ENCODE results near the gene COL5A1. TPM values are rescaled to one million over a fixed set of nuclear protein-coding genes. Genes with fewer than 3 reads are reported as not detected.

COL5A1 gene
- total RNA-seq, 1 experiment from 2014 or later: 2.1 TPM

DNA sequence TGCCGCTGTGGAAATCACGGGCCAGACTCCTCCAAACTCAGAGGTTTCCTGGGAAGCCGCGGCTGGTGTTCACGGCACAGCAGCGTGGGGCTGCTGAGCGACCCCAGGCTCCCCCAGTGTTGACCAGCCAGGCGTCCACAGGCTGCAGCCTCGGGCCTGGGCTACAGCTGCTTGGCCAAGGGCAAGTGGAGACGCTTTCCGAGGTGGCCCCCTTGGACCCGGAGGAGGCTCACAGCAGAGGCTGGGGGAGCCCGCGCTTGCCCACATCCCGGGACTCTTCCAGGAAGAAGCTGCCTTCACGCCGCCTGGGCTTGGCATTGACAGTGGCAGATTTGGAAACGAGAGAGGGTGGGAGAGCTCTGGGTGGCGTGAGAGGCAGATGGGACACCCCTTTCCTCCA is 186.0 kb downstream of the COL5A1 start:
- DNase-seq (ENCODE audit: extremely low read depth, low read depth): no peak

- DNase-seq (ENCODE audit: extremely low read depth, low read depth): no peak
Measured at GRCh38 chr9:134827993-134828392, 186.4 kb downstream of the COL5A1 start.

DNA sequence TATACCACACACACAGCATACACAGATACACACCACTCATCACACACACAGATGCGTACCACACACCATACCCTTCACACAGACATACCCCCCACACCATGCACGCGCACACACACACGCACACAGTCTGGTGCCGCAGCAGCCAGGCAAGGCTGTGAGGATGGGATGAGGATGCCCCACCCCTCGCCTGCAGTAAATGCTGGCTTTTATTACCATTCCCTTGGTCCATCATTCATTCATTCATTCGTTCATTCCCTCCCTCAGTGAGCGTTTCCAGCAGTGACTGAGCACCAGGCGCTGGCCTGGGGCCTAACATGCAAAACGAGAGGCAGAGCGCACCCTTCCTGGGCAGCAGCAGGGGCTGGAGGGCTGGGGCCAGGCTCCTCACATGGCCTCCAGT is 187.3 kb downstream of the COL5A1 start:
- DNase-seq (ENCODE audit: extremely low read depth, low read depth): no peak

DNA sequence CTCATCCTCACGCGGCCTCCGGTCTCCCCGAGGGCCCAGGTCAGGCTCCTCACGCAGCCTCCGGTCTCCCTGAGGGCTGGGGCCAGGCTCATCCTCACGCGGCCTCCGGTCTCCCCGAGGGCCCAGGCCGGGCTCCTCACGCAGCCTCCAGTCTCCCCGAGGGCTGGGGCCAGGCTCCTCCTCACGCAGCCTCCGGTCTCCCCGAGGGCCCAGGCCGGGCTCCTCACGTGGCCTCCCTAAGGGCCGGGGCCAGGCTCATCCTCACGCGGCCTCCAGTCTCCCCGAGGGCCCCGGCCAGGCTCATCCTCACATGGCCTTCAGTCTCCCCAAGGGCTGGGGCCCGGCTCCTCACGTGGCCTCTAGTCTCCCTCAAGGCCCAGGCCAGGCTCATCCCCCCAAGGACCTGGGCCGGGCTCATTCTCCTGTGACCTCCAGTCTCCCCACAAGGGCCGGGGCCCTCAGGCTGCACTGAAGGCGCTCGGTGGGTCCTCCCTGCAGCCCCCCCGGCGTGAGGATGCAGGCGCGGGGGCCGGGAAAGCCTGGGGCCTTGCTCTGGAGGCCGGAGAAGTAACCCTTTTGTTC is 187.8 kb downstream of the COL5A1 start:
- DNase-seq (ENCODE audit: extremely low read depth, low read depth): no peak

DNA sequence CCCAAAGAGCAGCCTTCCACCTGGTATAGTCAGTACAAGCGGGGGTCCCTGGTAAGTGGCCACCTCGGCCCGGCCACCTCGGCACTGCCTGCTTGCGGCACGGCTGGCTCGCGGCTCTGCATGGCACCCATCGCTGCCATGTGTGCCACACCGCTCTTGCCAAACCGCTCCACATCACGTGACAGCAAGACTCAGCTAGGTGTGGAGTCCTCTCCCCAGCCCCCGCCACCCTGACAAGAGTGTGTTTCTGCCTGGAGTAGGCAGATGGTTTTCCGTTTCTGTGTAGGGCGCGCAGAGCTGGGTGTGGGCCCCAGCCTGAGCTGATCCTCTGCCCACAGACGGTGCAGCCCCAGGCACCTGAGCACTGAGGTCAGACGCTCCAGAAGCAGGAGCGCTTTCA is 188.5 kb downstream of the COL5A1 start:
- no peak for DNase-seq (ENCODE audit: extremely low read depth, low read depth)

GRCh38 chr9:134830926-134831720 is 189.5 kb downstream of the COL5A1 start:
- no peak for DNase-seq (ENCODE audit: extremely low read depth, low read depth)

GRCh38 chr9:134832471-134832870 is 190.9 kb downstream of the COL5A1 start:
- no peak for DNase-seq (ENCODE audit: extremely low read depth, low read depth)

GRCh38 chr9:134833294-134833880 is 191.8 kb downstream of the COL5A1 start:
- DNase-seq (ENCODE audit: extremely low read depth, low read depth): no peak

GRCh38 chr9:134834217-134834956 is 192.8 kb downstream of the COL5A1 start:
- no peak for DNase-seq (ENCODE audit: extremely low read depth, low read depth)

GRCh38 chr9:134834957-134835419 is 193.4 kb downstream of the COL5A1 start:
- DNase-seq (ENCODE audit: extremely low read depth, low read depth): no peak

DNA sequence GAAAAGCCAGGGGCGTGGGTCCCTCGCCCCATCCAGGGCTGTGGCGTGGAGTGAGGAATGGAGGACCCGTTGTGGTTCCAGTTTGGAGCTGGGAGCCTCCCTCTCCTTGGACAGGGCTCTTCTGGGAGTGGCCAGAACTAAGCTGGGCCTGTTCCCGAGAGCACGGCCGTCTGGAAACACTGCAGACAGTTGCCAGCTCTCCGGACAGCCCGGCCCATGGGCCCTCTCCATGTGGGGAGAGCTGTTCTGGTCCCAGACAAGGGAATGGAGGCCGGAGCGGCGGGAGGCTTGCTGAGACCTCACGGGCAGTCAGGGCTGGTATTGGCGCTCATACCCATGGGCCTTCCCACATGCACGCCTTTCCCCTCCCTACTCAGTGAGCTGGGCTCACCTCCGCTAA is 193.8 kb downstream of the COL5A1 start:
- no peak for DNase-seq (ENCODE audit: extremely low read depth, low read depth)

GRCh38 chr9:134835987-134836386 is 194.4 kb downstream of the COL5A1 start:
- DNase-seq (ENCODE audit: extremely low read depth, low read depth): no peak

DNA sequence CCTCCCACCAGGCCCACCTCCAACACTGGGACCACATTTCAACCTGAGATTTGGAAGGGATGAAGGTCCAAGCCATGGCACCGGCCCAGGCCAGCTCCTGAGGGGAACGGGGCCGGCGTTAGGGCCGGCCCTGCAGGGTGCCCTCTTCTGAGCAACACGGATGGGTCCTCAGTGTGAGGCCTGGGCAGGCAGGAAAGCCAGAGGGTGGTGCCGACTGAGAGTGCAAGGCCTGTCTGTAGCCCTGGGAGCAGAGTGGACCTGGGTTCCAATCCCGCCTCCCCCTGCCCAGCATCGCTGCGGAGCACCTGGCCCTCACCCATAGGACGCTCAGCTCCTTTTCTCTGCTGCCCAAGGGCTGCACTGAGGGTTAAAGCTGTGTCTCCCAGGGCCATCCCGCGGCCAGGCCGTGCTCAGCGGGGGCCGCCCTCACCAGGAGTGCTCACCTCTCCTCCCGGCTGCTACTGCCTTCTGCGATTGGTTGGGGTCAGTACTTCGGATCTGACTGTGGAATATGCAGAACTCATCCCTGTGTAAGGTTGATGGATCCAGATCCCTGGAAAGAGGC is 194.9 kb downstream of the COL5A1 start:
- DNase-seq (ENCODE audit: extremely low read depth, low read depth): no peak

DNA sequence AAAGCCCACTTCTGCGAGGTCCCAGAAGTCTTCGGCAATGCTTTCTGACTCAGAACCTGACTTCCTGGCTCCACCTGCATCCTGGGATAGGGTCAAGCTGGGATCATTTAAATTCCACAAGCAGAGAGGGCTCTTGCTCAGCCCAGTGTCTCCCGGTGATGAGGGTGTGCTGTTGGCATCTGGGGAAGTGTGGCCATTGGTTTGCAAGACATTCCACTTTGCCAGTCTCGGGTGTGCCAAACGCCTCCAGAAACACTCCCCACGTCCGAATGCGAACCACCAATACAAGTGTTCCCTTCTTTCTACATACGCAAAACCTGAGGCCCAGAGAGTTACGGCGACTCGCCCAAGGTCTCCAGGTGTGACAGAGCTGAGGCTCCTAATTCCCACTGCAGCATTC is 195.9 kb downstream of the COL5A1 start:
- DNase-seq (ENCODE audit: extremely low read depth, low read depth): no peak

- no peak for DNase-seq (ENCODE audit: extremely low read depth, low read depth)
Measured at GRCh38 chr9:134838651-134839454, 197.2 kb downstream of the COL5A1 start.

DNA sequence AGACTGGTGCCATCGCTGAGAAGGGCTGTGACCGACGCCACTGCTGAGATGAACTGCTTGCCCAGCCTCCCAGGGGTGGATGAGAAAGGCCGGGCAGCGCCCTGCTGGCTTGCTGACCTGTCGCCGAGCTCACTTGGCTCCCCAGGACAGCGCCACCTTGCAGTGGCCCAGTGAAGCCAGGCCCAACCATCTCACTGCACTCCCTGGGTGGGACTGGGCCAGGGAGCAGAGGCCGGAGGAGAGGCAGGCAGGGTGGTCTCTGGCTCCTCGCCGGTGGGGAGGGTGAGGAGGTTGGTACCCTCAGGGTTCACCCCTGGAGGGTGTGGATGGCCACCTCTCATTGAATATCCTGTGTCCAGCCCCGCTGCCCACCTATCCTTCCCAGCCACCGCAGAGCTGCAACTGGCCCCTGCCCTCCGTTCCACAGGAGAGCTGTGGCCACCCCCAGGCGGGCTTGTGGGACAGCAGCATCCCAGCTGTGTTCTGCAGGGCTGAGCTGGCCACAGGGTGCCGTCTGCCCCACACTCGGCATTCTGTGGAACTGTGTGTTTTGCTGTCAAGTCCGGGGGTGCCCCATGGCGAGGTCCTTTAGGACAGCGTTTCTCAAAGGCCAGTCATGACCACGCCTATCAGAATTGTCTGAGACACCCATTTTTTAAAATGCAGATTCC is 198.0 kb downstream of the COL5A1 start:
- DNase-seq (ENCODE audit: extremely low read depth, low read depth): no peak

DNA sequence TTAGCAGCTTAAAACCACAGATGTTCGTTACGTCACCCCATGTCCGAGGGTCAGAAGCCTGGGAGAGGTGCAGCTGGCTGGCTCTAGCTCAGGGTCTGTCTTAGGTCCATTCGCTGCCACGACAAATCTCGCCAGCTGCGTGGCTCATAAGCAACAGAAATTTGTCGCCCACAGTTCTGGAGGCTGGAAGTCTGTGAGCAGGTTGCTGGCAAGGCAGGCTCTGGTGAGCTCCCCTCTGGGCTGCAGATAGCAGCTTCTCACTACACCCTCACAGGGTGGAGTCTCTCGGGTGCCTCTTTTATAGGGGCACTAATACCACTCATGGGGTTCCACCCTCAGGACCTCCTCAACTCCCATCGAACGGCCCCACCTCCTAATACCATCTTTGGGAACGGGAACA is 198.9 kb downstream of the COL5A1 start:
- no peak for DNase-seq (ENCODE audit: extremely low read depth, low read depth)

- no peak for DNase-seq (ENCODE audit: extremely low read depth, low read depth)
Measured at GRCh38 chr9:134841180-134841904, 199.7 kb downstream of the COL5A1 start.

DNA sequence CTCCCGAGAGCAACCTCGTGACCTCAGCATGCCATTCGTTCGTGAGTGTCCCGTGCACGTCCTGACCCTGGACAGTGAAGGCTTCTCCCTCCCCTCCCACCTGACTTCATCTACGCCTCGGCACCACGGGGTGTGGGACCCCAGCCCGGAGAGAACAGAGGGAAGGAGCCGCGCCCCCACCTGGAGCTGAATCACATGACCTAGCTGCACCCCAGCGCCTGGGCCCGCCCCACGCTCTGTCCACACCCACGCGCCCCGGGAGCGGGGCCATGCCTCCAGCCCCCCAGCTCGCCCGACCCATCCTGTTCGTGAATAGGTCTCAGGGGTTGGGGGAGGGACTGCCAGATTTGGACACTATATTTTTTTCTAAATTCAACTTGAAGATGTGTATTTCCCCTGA is 200.7 kb downstream of the COL5A1 start:
- no peak for DNase-seq (ENCODE audit: extremely low read depth, low read depth)
